ENCODE measurements around the gene CHIC2.
A peak's percentile ranks its signal among the peaks of the same experiment; 100 is the strongest.
"Not testable (repeated sequence)": the region's sequence is repeated elsewhere in the genome, so short reads cannot be mapped to it uniquely, and the experiment has no call there.

CHIC2 gene

GRCh38 chr4:54038056-54038455 lies 26.3 kb downstream of the CHIC2 start:
- H3K36me3 ChIP-seq: peaks cover 50 to 85% (median 66%) of the 10 kb centered on the region in 11 experiments
- H3K27ac ChIP-seq: no peak overlapping the region
- no peak overlapping the region for H3K4me3 ChIP-seq
- H3K9ac ChIP-seq: no peak overlapping the region
- H4K20me1 ChIP-seq: peaks cover 0 to 97% (median 19%) of the 10 kb centered on the region in 11 experiments; a peak in 14 of 22 replicates
- no peaks in the 10 kb centered on the region for H3K27me3 ChIP-seq
- peaks cover under 1 to 21% (median 7%) of the 10 kb centered on the region in 10 experiments; a peak in 16 of 20 replicates for H3K4me1 ChIP-seq
- H3K9me3 ChIP-seq (replicated peaks in 1 of 11): peaks cover 0 to 6% (median 0%) of the 10 kb centered on the region in 11 experiments; a peak in 4 of 22 replicates
- no peak for TF ChIP-seq Cebpa-rat (IDR thresholded peaks at IDR 0.05)
- H3K4me2 ChIP-seq: no peak overlapping the region

- no peak overlapping the region for H3K4me2 ChIP-seq
- peaks cover 41 to 74% (median 58%) of the 10 kb centered on the region in 11 experiments for H3K36me3 ChIP-seq
- no peak overlapping the region for H3K27ac ChIP-seq
- no peak for TF ChIP-seq Cebpa-rat (IDR thresholded peaks at IDR 0.05)
- peaks cover 12 to 34% (median 20%) of the 10 kb centered on the region in 10 experiments for H3K4me1 ChIP-seq
- peaks cover 0 to 94% (median 16%) of the 10 kb centered on the region in 11 experiments; a peak in 18 of 22 replicates for H4K20me1 ChIP-seq
- no peak overlapping the region for H3K9ac ChIP-seq
- no peaks in the 10 kb centered on the region for H3K27me3 ChIP-seq
- H3K4me3 ChIP-seq: no peak overlapping the region
- peaks cover 0 to 6% (median 0%) of the 10 kb centered on the region in 11 experiments; a peak in 3 of 22 replicates for H3K9me3 ChIP-seq (replicated peaks in 1 of 11)
Measured at GRCh38 chr4:54036184-54036583, 28.2 kb downstream of the CHIC2 start.

GRCh38 chr4:54032558-54033135 lies 31.8 kb downstream of the CHIC2 start:
- H3K9me3 ChIP-seq (replicated peaks in 1 of 11): peaks cover 0 to 6% (median 0%) of the 10 kb centered on the region in 11 experiments; a peak in 2 of 22 replicates
- peak overlapping the region in 5 of 11 experiments; percentile 7 to 72 (median 44); a peak in 8 of 22 replicates for H3K27ac ChIP-seq
- peak overlapping the region in 7 of 11 experiments; percentile 15 to 57 (median 29); a peak in 7 of 22 replicates for H3K9ac ChIP-seq
- H3K4me1 ChIP-seq: peaks cover 12 to 41% (median 21%) of the 10 kb centered on the region in 10 experiments
- H4K20me1 ChIP-seq: peaks cover 0 to 94% (median 12%) of the 10 kb centered on the region in 11 experiments; a peak in 17 of 22 replicates
- TF ChIP-seq Cebpa-rat (IDR thresholded peaks at IDR 0.05): no peak
- peak overlapping the region in 6 of 10 experiments; percentile 25 to 61 (median 42); a peak in 9 of 20 replicates for H3K4me3 ChIP-seq
- H3K36me3 ChIP-seq: peaks cover 18 to 51% (median 41%) of the 10 kb centered on the region in 11 experiments; a peak in 20 of 22 replicates
- no peaks in the 10 kb centered on the region for H3K27me3 ChIP-seq
- peak overlapping the region; percentile 58 to 82 (median 71) for H3K4me2 ChIP-seq

GRCh38 chr4:54027311-54027710 lies 37.1 kb downstream of the CHIC2 start:
- no peak overlapping the region for H3K27ac ChIP-seq
- H3K4me3 ChIP-seq: no peak overlapping the region
- no peak overlapping the region for H3K4me2 ChIP-seq
- no peak overlapping the region for H3K9ac ChIP-seq
- H3K36me3 ChIP-seq: peaks cover 20 to 64% (median 44%) of the 10 kb centered on the region in 11 experiments
- no peak for TF ChIP-seq Cebpa-rat (IDR thresholded peaks at IDR 0.05)
- peaks cover 5 to 14% (median 8%) of the 10 kb centered on the region in 10 experiments; a peak in 19 of 20 replicates for H3K4me1 ChIP-seq
- H3K27me3 ChIP-seq: no peaks in the 10 kb centered on the region
- H3K9me3 ChIP-seq (replicated peaks in 1 of 11): peaks cover 23 to 50% (median 42%) of the 10 kb centered on the region in 11 experiments; a peak in 21 of 22 replicates
- peaks cover 0 to 62% (median 12%) of the 10 kb centered on the region in 11 experiments; a peak in 15 of 22 replicates for H4K20me1 ChIP-seq

- peaks cover 20 to 69% (median 54%) of the 10 kb centered on the region in 11 experiments for H3K36me3 ChIP-seq
- no peak overlapping the region for H3K9ac ChIP-seq
Measured at GRCh38 chr4:54025582-54025981, 38.8 kb downstream of the CHIC2 start.

GRCh38 chr4:54023019-54023418 lies 41.4 kb downstream of the CHIC2 start:
- not testable (repeated sequence) for H3K4me3 ChIP-seq, H3K4me1 ChIP-seq, H3K9ac ChIP-seq, H3K27ac ChIP-seq, H3K27me3 ChIP-seq, H3K4me2 ChIP-seq
- Histone ChIP-seq H4K20me1 (peaks cover 0 to 62% (median 13%) of the 10 kb centered on the region in 11 experiments; a peak in 14 of 22 replicates), H3K9me3 (replicated peaks in 1 of 11) (peaks cover 23 to 69% (median 59%) of the 10 kb centered on the region in 11 experiments; a peak in 21 of 22 replicates), H3K36me3 (peaks cover 11 to 59% (median 51%) of the 10 kb centered on the region in 11 experiments)

More at GRCh38 chr4:54025582-54025981, 38.8 kb downstream of the CHIC2 start:
- TF ChIP-seq Cebpa-rat (IDR thresholded peaks at IDR 0.05): no peak
- H3K9me3 ChIP-seq (replicated peaks in 1 of 11): peaks cover 23 to 66% (median 58%) of the 10 kb centered on the region in 11 experiments; a peak in 21 of 22 replicates
- no peak overlapping the region; a peak in 1 of 20 replicates for H3K4me3 ChIP-seq
- H3K4me2 ChIP-seq: no peak overlapping the region
- H3K27ac ChIP-seq: no peak overlapping the region
- peaks cover 0 to 66% (median 6%) of the 10 kb centered on the region in 11 experiments; a peak in 11 of 22 replicates for H4K20me1 ChIP-seq
- peaks cover 0 to under 1% (median 0%) of the 10 kb centered on the region in 10 experiments; a peak in 4 of 20 replicates for H3K4me1 ChIP-seq
- no peaks in the 10 kb centered on the region for H3K27me3 ChIP-seq

- Histone ChIP-seq H3K4me3 (no peak overlapping the region), H4K20me1 (peaks cover 0 to 94% (median 33%) of the 10 kb centered on the region in 11 experiments; a peak in 16 of 22 replicates), H3K9me3 (replicated peaks in 1 of 11) (peaks cover 0 to 29% (median 23%) of the 10 kb centered on the region in 11 experiments; a peak in 17 of 22 replicates), H3K27ac (no peak overlapping the region), H3K9ac (no peak overlapping the region), H3K27me3 (no peaks in the 10 kb centered on the region), H3K36me3 (peaks cover 14 to 35% (median 22%) of the 10 kb centered on the region in 11 experiments), H3K4me1 (no peaks in the 10 kb centered on the region), H3K4me2 (no peak overlapping the region)
- no peak for TF ChIP-seq Cebpa-rat (IDR thresholded peaks at IDR 0.05)
Measured at GRCh38 chr4:54017974-54018373, 46.4 kb downstream of the CHIC2 start.

- no peak overlapping the region for H3K4me2 ChIP-seq
- peaks cover 16 to 34% (median 21%) of the 10 kb centered on the region in 11 experiments; a peak in 21 of 22 replicates for H3K36me3 ChIP-seq
- no peak for TF ChIP-seq Cebpa-rat (IDR thresholded peaks at IDR 0.05)
- H3K9me3 ChIP-seq (replicated peaks in 1 of 11): peaks cover 0 to 23% (median 16%) of the 10 kb centered on the region in 11 experiments; a peak in 15 of 22 replicates
- H3K27ac ChIP-seq: no peak overlapping the region
- H3K27me3 ChIP-seq: no peaks in the 10 kb centered on the region
- peaks cover 0 to 94% (median 33%) of the 10 kb centered on the region in 11 experiments; a peak in 16 of 22 replicates for H4K20me1 ChIP-seq
- H3K9ac ChIP-seq: no peak overlapping the region
- H3K4me1 ChIP-seq: no peaks in the 10 kb centered on the region
- H3K4me3 ChIP-seq: no peak overlapping the region
Measured at GRCh38 chr4:54017308-54017707, 47.1 kb downstream of the CHIC2 start.

GRCh38 chr4:54016504-54016903 lies 47.9 kb downstream of the CHIC2 start:
- no peak overlapping the region for H3K4me3 ChIP-seq
- H3K9me3 ChIP-seq (replicated peaks in 1 of 11): peaks cover 0 to 15% (median 8%) of the 10 kb centered on the region in 11 experiments; a peak in 13 of 22 replicates
- H3K36me3 ChIP-seq: peaks cover 11 to 33% (median 20%) of the 10 kb centered on the region in 11 experiments; a peak in 20 of 22 replicates
- no peak overlapping the region for H3K4me2 ChIP-seq
- H3K4me1 ChIP-seq: no peaks in the 10 kb centered on the region
- peaks cover 0 to 92% (median 27%) of the 10 kb centered on the region in 11 experiments; a peak in 16 of 22 replicates for H4K20me1 ChIP-seq
- TF ChIP-seq Cebpa-rat (IDR thresholded peaks at IDR 0.05): no peak
- no peak overlapping the region for H3K27ac ChIP-seq
- no peak overlapping the region for H3K9ac ChIP-seq
- H3K27me3 ChIP-seq: no peaks in the 10 kb centered on the region

All from BLaER1 treated with 17β-estradiol and CSF1 and Interleukin-3, amounts not matched to agents 10 nM and 100 nM (cell line).